OCI-LY7 (cell line): ENCODE data around the gene RNF26. TPM values are rescaled to one million over a fixed set of nuclear protein-coding genes. Genes with fewer than 3 reads are reported as not detected.

Source experiments
- BruUV-seq: library from RNA; stranded (reverse); fragments of 400-500 nt; replicated peaks from 2 replicates; lab custom pipeline; 2021; lab: Mats Ljungman, UMichigan
- CTCF ChIA-PET: fragments of 300-600 bp; sonication (Branson Sonifier 250); formaldehyde crosslinking; loops from one replicate; lab custom pipeline; 2022; ENCODE audit warnings: antibody characterized with exemption; ENCODE audit not compliant: unreplicated experiment; lab: Charles Lee
- POLR2A ChIA-PET: fragments of 300-600 bp; sonication (Branson Sonifier 250); formaldehyde crosslinking; loops from one replicate; lab custom pipeline; 2022; ENCODE audit warnings: antibody characterized with exemption; lab: Charles Lee
- DNase-seq: peaks from one replicate; pipeline ENCODE4 v3.0.0-alpha.2; 2015; ENCODE audit warnings: low spot score
- H2AFZ ChIP-seq: fragments of 200-600 bp; sonication (generic), shearing (Covaris generic); 2 replicates; pipeline ENCODE4 v1.6.1; 2014; ENCODE audit warnings: mild to moderate bottlenecking, antibody characterized with exemption, low read length, moderate library complexity
- H3K27ac ChIP-seq: fragments of 200-600 bp; sonication (generic); 2 replicates; pipeline ENCODE4 v1.5.1; 2014; ENCODE audit warnings: mixed run types, low read depth, mild to moderate bottlenecking, moderate library complexity, low read length, inconsistent platforms; ENCODE audit not compliant: poor library complexity, severe bottlenecking
- H3K36me3 ChIP-seq: fragments of 200-600 bp; sonication (generic); 2 replicates; pipeline ENCODE4 v1.6.1; 2014; ENCODE audit warnings: mild to moderate bottlenecking, antibody characterized with exemption, low read length, moderate library complexity, mixed read lengths; ENCODE audit not compliant: insufficient read depth
- H3K4me1 ChIP-seq: fragments of 200-600 bp; sonication (generic); 2 replicates; pipeline ENCODE4 v1.5.1; 2014; ENCODE audit warnings: mild to moderate bottlenecking, low read length; ENCODE audit not compliant: insufficient read depth, poor library complexity, severe bottlenecking
- H3K4me2 ChIP-seq: fragments of 200-600 bp; sonication (generic); 2 replicates; pipeline ENCODE4 v1.6.1; 2014; ENCODE audit warnings: mild to moderate bottlenecking, low read length
- H3K4me3 ChIP-seq: fragments of 200-600 bp; sonication (generic); 2 replicates; pipeline ENCODE4 v1.5.1; 2014; ENCODE audit warnings: mild to moderate bottlenecking, low read depth, low read length; ENCODE audit not compliant: poor library complexity, severe bottlenecking
- H3K79me2 ChIP-seq: fragments of 200-600 bp; sonication (generic); 2 replicates; pipeline ENCODE4 v1.6.1; 2016; ENCODE audit warnings: low read depth, mild to moderate bottlenecking, low read length, moderate library complexity, mixed read lengths; ENCODE audit not compliant: insufficient read depth
- H3K9me2 ChIP-seq: fragments of 200-600 bp; sonication (generic); 2 replicates; pipeline ENCODE4 v1.6.1; 2016; ENCODE audit warnings: mild to moderate bottlenecking, low read length, mixed read lengths; ENCODE audit not compliant: insufficient read depth
- H3K9me3 ChIP-seq: fragments of 200-600 bp; sonication (generic); 2 replicates; pipeline ENCODE4 v1.6.1; 2014; ENCODE audit warnings: mild to moderate bottlenecking, mixed run types, low read length, mixed read lengths
- H4K20me1 ChIP-seq: fragments of 200-600 bp; sonication (generic); 2 replicates; pipeline ENCODE4 v1.6.1; 2014; ENCODE audit warnings: mild to moderate bottlenecking, antibody characterized with exemption, low read length, moderate library complexity, mixed read lengths; ENCODE audit not compliant: insufficient read depth
- CTCF ChIP-seq: fragments of 200-600 bp; sonication (generic); conservative IDR thresholded peaks from 2 replicates; pipeline ENCODE4 v1.5.1; 2014; ENCODE audit warnings: mild to moderate bottlenecking, antibody characterized with exemption, low read length, moderate library complexity, mixed read lengths
- EZH2phosphoT487 ChIP-seq: fragments of 200-600 bp; sonication (generic); IDR thresholded peaks from 2 replicates; pipeline ENCODE4 v1.6.1; 2018; ENCODE audit warnings: low read depth, borderline replicate concordance, mild to moderate bottlenecking, mixed run types, antibody characterized with exemption, low read length, moderate library complexity, mixed read lengths
- intact Hi-C: fragments of 100-400 bp; cut with micrococcal nuclease; formaldehyde crosslinking; loops from one replicate; pipeline ENCODE4 v1.10.0; 2022; ENCODE audit not compliant: unreplicated experiment
- total RNA-seq, 2 experiments: library from RNA; depleted of rRNA in 1 of 2; stranded (reverse); fragments of >200 nt in 1 of 2; shearing (Covaris generic) in 1 of 2; gene quantifications; 2 replicates each; pipeline ENCODE4 v1.2.3, GENCODE V29; 2014 to 2022

Gene RNF26
- total RNA-seq, 2 experiments from 2014 or later = 13.9 to 52.5 TPM

GRCh38 chr11:119337581-119338317 is 3.4 kb downstream of the RNF26 start:
- Histone ChIP-seq H3K4me3 (peak overlapping the region; percentile 13), H2AFZ (no peak overlapping the region), H3K4me1 (peaks cover 48% of the 10 kb centered on the region), H3K9me3 (no peaks in the 10 kb centered on the region), H3K9me2 (no peaks in the 10 kb centered on the region), H3K4me2 (peak overlapping the region; percentile 50), H4K20me1 (no peaks in the 10 kb centered on the region), H3K36me3 (peaks cover 6% of the 10 kb centered on the region; the same call in 1 of the 2 replicates), H3K27ac (no peak overlapping the region), H3K79me2 (peaks cover 10% of the 10 kb centered on the region; the same call in 1 of the 2 replicates)
- ChIA-PET POLR2A (interaction anchor here (0.5 to 1.8 kb wide), 13 partner anchors 19 to 1964 kb away, joined by 3 to 7 read pairs (median 3); partner anchors contain the start of genes HINFP and USP2), CTCF (interaction anchor here (0.5 to 2.0 kb wide), 11 partner anchors 13 to 336 kb away, joined by 3 to 16 read pairs (median 4); partner anchors contain the start of gene USP2)
- TF ChIP-seq EZH2phosphoT487 (no peak), CTCF (no peak)
- no peak for DNase-seq
- intact Hi-C loops = loop anchor here (1.0 to 5.0 kb wide), 2 partner anchors 37 to 135 kb away; no protein-coding TSS in a partner anchor
- BruUV-seq = no TSS peak

- H2AFZ ChIP-seq = no peak overlapping the region
- intact Hi-C loops = loop anchor here (1.0 to 5.0 kb wide), 2 partner anchors 36 to 134 kb away; no protein-coding TSS in a partner anchor
- CTCF ChIA-PET = interaction anchor here (0.5 to 2.0 kb wide), 13 partner anchors 12 to 335 kb away, joined by 3 to 16 read pairs (median 4); partner anchors contain the start of gene USP2
- BruUV-seq = no TSS peak
- no peaks in the 10 kb centered on the region for H3K9me3 ChIP-seq
- no peaks in the 10 kb centered on the region for H3K9me2 ChIP-seq
- peaks cover 10% of the 10 kb centered on the region; the same call in 1 of the 2 replicates for H3K79me2 ChIP-seq
- H3K4me2 ChIP-seq = peak overlapping the region; percentile 50
- H3K4me1 ChIP-seq = peaks cover 48% of the 10 kb centered on the region
- DNase-seq = peak; percentile 79
- H3K36me3 ChIP-seq = peaks cover 6% of the 10 kb centered on the region; the same call in 1 of the 2 replicates
- TF ChIP-seq CTCF (peak; percentile 95), EZH2phosphoT487 (no peak)
- no peak overlapping the region for H3K27ac ChIP-seq
- H4K20me1 ChIP-seq = no peaks in the 10 kb centered on the region
- H3K4me3 ChIP-seq = peak overlapping the region; percentile 10
- POLR2A ChIA-PET = interaction anchor here (0.5 to 1.8 kb wide), 9 partner anchors 20 to 277 kb away, joined by 3 to 7 read pairs (median 3); partner anchors contain the start of gene USP2
Measured at GRCh38 chr11:119338318-119338890, 4.1 kb downstream of the RNF26 start.
